Measurements from ENCODE around the gene HHAT.
"Not testable (repeated sequence)": the region's sequence is repeated elsewhere in the genome, so short reads cannot be mapped to it uniquely, and the experiment has no call there.

HHAT gene

GRCh38 chr1:210352575-210352974, 23.9 kb downstream of the HHAT start:
- no peaks in the 10 kb centered on the region for H3K9me3 ChIP-seq (ENCODE audit: insufficient read depth, low read depth, low read length)
- H3K9me2 ChIP-seq (replicated peaks; ENCODE audit: low read depth, low read length): no peaks in the 10 kb centered on the region
- TF ChIP-seq EZH2phosphoT487 (IDR thresholded peaks at IDR 0.05; ENCODE audit: borderline replicate concordance): no peak
- no peak for TF ChIP-seq CTCF (conservative IDR thresholded peaks at IDR 0.05; ENCODE audit: low read length)
- H3K4me2 ChIP-seq (ENCODE audit: low read depth, low read length, poor library complexity, severe bottlenecking): no peak overlapping the region
- H3K4me1 ChIP-seq (ENCODE audit: insufficient read depth, low read length, poor library complexity, severe bottlenecking): no peaks in the 10 kb centered on the region
- H3K36me3 ChIP-seq (ENCODE audit: insufficient read depth, low read length): no peaks in the 10 kb centered on the region
- no peak overlapping the region for H3K9ac ChIP-seq (ENCODE audit: low read depth, low read length, poor library complexity, severe bottlenecking)
- H3K4me3 ChIP-seq (ENCODE audit: low read length, poor library complexity, severe bottlenecking): no peak overlapping the region
- H2AFZ ChIP-seq (ENCODE audit: low read length): no peak overlapping the region
- no peaks in the 10 kb centered on the region for H3F3A ChIP-seq (ENCODE audit: low read depth)
- no peaks in the 10 kb centered on the region for H3K79me2 ChIP-seq (ENCODE audit: insufficient read depth, low read length)
- no peaks in the 10 kb centered on the region for H4K20me1 ChIP-seq (ENCODE audit: insufficient read depth, low read length, poor library complexity, severe bottlenecking)
- H3K27me3 ChIP-seq (ENCODE audit: insufficient read depth, low read length, poor library complexity, severe bottlenecking): no peaks in the 10 kb centered on the region

- H3K4me1 ChIP-seq (ENCODE audit: insufficient read depth, low read length, poor library complexity, severe bottlenecking); H4K20me1 ChIP-seq (ENCODE audit: insufficient read depth, low read length, poor library complexity, severe bottlenecking); H3K4me2 ChIP-seq (ENCODE audit: low read depth, low read length, poor library complexity, severe bottlenecking): not testable (repeated sequence)
These were observed 25.6 kb downstream of the HHAT start for GRCh38 chr1:210354305-210354704.

GRCh38 chr1:210358626-210359025, 29.9 kb downstream of the HHAT start:
- TF ChIP-seq EZH2phosphoT487 (IDR thresholded peaks at IDR 0.05; ENCODE audit: borderline replicate concordance) (no peak), CTCF (conservative IDR thresholded peaks at IDR 0.05; ENCODE audit: low read length) (no peak)

More at GRCh38 chr1:210354305-210354704, 25.6 kb downstream of the HHAT start:
- H3K9ac ChIP-seq (ENCODE audit: low read depth, low read length, poor library complexity, severe bottlenecking); H2AFZ ChIP-seq (ENCODE audit: low read length); H3K79me2 ChIP-seq (ENCODE audit: insufficient read depth, low read length); H3K36me3 ChIP-seq (ENCODE audit: insufficient read depth, low read length); H3K27me3 ChIP-seq (ENCODE audit: insufficient read depth, low read length, poor library complexity, severe bottlenecking); H3K4me3 ChIP-seq (ENCODE audit: low read length, poor library complexity, severe bottlenecking); H3F3A ChIP-seq (ENCODE audit: low read depth); H3K9me2 ChIP-seq (replicated peaks; ENCODE audit: low read depth, low read length); H3K9me3 ChIP-seq (ENCODE audit: insufficient read depth, low read depth, low read length): not testable (repeated sequence)

GRCh38 chr1:210359255-210359654, 30.6 kb downstream of the HHAT start:
- TF ChIP-seq EZH2phosphoT487 (IDR thresholded peaks at IDR 0.05; ENCODE audit: borderline replicate concordance) (no peak), CTCF (conservative IDR thresholded peaks at IDR 0.05; ENCODE audit: low read length) (no peak)

More at GRCh38 chr1:210358626-210359025, 29.9 kb downstream of the HHAT start:
- Histone ChIP-seq H3K4me3 (ENCODE audit: low read length, poor library complexity, severe bottlenecking) (no peak overlapping the region), H3K9me3 (ENCODE audit: insufficient read depth, low read depth, low read length) (no peaks in the 10 kb centered on the region), H3K36me3 (ENCODE audit: insufficient read depth, low read length) (no peaks in the 10 kb centered on the region), H4K20me1 (ENCODE audit: insufficient read depth, low read length, poor library complexity, severe bottlenecking) (no peaks in the 10 kb centered on the region), H3K4me1 (ENCODE audit: insufficient read depth, low read length, poor library complexity, severe bottlenecking) (no peaks in the 10 kb centered on the region), H3K79me2 (ENCODE audit: insufficient read depth, low read length) (no peaks in the 10 kb centered on the region), H3K9ac (ENCODE audit: low read depth, low read length, poor library complexity, severe bottlenecking) (no peak overlapping the region), H2AFZ (ENCODE audit: low read length) (no peak overlapping the region), H3K27me3 (ENCODE audit: insufficient read depth, low read length, poor library complexity, severe bottlenecking) (no peaks in the 10 kb centered on the region), H3F3A (ENCODE audit: low read depth) (no peaks in the 10 kb centered on the region), H3K9me2 (replicated peaks; ENCODE audit: low read depth, low read length) (no peaks in the 10 kb centered on the region), H3K4me2 (ENCODE audit: low read depth, low read length, poor library complexity, severe bottlenecking) (no peak overlapping the region)

More at GRCh38 chr1:210359255-210359654, 30.6 kb downstream of the HHAT start:
- Histone ChIP-seq H3K9me3 (ENCODE audit: insufficient read depth, low read depth, low read length) (no peaks in the 10 kb centered on the region), H3K9me2 (replicated peaks; ENCODE audit: low read depth, low read length) (no peaks in the 10 kb centered on the region), H3K4me2 (ENCODE audit: low read depth, low read length, poor library complexity, severe bottlenecking) (no peak overlapping the region), H3K4me1 (ENCODE audit: insufficient read depth, low read length, poor library complexity, severe bottlenecking) (no peaks in the 10 kb centered on the region), H3K36me3 (ENCODE audit: insufficient read depth, low read length) (no peaks in the 10 kb centered on the region), H3K27me3 (ENCODE audit: insufficient read depth, low read length, poor library complexity, severe bottlenecking) (no peaks in the 10 kb centered on the region), H3K79me2 (ENCODE audit: insufficient read depth, low read length) (no peaks in the 10 kb centered on the region), H3K4me3 (ENCODE audit: low read length, poor library complexity, severe bottlenecking) (no peak overlapping the region), H3F3A (ENCODE audit: low read depth) (no peaks in the 10 kb centered on the region), H3K9ac (ENCODE audit: low read depth, low read length, poor library complexity, severe bottlenecking) (no peak overlapping the region), H2AFZ (ENCODE audit: low read length) (no peak overlapping the region), H4K20me1 (ENCODE audit: insufficient read depth, low read length, poor library complexity, severe bottlenecking) (no peaks in the 10 kb centered on the region)

All from Loucy (cell line).